ENCODE results near the gene NR1D1. TPM values are rescaled to one million over a fixed set of nuclear protein-coding genes. Genes with fewer than 3 reads are reported as not detected.

NR1D1 gene
- total RNA-seq, 1 experiment from 2014 or later = 2.0 TPM

DNA sequence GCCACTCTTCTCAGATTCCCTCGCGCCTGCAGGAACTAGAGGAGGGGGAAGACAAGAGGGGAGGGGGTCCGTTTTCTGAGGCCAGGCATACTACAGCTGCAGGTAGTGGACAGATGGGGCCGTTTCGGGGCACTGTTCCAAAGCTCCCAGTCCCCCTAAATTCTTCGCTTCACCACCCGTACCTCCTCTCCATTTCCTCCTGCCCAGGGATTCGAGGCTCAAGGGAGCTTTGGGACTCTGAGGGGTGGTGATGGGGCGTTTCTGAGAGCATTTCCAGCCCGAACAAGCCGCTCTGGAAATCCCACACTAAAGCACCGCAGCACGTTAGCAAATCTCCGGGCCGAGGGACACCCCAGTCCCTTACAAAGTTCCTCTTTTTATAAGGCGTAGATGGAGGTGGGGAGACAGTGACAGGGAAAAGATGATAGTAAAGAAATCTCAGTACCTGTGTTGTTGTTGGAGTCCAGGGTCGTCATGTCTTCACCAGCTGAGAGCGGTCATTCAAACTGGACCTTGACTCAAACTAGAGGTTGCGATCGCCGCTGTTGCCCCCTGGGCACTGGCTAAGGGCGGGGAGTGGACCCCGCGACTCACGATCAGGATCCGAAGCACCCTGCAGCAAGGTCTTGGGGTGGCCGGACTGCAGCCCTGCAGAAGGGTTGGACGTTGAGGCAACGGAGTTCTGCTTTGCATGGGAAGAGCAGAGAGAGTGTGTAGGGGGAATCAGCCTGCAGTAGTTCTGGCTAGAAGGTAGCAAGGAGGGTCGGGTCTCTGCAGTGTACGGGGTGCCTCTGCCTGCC, 570 bp downstream of the NR1D1 start:
- in situ Hi-C loops (cut with HindIII; ENCODE audit: low sequenced_read_pairs) = no loop called here
- no peak for DNase-seq (ENCODE audit: low spot score)

DNA sequence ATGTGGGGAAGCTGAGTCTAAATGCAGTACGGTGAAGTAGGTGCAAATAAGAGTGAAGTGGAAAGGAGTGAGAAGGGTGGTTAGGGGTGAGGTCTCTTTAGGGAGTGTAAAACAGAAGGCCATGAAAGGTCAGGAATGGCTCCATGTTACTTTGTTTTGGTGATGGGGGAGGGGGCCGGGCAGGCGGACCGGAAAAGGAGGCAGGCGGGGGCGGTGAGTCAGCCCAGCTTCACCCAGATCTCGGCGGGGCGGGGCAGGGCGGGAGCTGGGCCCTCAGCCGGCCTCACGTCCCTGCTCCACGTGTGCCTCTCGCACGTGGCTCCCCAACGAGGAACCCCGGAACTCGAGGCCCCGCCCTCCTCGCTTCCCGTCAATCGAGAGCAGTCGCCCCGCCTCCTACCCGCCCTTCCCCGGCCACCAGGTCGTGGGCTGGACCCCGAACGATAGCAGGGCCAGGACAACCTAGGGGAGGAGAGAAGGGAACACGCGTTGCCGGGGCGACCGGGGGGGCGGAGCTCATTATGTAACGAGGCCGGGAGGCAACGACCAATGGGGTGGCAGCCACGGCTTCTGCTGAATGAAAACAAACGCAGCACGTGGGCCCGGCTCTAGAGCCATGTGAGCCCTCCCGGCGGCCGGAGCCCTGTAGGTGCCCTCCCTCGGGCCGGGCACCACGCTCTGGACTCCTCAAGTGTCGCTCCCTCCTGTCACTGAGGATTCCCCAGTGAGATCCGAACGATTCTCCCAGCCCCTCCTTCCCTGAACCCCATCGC, 1.4 kb downstream of the NR1D1 start:
- in situ Hi-C loops (cut with HindIII; ENCODE audit: low sequenced_read_pairs) = no loop called here

DNA sequence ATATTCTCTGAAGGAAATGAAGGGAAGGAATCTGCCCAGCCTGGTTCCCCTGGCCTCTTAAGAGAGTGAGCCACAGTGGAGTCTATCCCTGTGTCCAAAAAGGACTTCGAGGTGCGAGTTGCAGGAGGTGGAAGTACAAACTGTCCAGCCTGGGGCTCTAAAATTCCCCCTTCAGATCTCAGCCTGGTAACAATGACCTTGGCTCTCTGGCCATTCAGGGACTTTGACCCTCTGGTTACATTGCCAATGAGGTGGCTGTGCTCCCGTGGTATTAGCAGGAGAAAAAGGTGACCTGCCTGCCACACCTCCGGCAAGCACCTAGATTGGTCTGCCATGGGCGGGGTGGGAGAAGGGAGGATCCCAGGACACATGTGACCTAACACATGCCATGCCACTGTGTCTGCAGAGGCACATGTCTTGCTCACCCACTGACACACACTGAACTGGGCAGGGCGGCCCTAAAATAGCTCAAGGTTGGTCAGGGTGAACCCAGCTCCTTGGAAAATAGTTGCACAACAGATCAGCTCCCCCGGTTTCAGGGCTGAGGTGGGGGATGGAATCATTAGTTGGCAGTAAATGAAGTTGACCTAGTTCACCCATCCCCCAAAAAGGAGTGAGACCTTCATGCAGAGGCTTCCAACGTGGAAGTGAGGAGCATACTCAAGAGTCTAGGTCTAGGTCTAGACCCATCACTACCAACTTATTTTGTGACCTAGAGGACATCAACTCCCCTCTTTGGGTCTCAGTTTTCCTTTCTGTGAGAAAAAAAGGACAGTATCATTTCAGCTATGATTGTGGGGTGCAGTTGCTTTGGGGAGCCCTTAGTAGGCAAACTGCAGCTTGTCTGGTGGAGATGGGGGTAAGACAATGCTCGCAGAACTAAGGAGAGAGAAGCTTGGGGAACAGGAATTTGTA, 2.2 kb downstream of the NR1D1 start:
- in situ Hi-C loops (cut with HindIII; ENCODE audit: low sequenced_read_pairs) = no loop called here
- peak; percentile 58 for DNase-seq (ENCODE audit: low spot score)

More for the DNA sequence above, 1.4 kb downstream of the NR1D1 start:
- DNase-seq (ENCODE audit: low spot score) = peak; percentile 99

DNA sequence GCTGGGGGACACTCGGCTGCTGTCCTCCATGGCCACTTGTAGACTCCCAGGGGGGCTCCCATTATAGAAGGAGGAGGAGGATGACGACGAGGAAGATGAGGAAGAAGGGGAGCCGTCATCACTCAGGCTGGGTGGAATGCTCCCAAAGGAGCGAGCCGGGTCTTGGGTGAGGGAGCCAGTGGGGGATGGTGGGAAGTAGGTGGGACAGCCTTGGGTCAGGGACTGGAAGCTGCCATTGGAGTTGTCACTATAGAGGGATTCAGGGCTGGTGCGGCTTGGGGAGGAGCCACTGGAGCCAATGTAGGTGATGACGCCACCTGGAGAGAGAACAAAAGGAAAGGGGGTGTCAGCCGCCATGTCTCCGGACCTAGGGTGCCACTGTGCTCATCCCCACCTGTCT, 3.3 kb downstream of the NR1D1 start:
- in situ Hi-C loops (cut with HindIII; ENCODE audit: low sequenced_read_pairs) = no loop called here
- DNase-seq (ENCODE audit: low spot score) = no peak

DNA sequence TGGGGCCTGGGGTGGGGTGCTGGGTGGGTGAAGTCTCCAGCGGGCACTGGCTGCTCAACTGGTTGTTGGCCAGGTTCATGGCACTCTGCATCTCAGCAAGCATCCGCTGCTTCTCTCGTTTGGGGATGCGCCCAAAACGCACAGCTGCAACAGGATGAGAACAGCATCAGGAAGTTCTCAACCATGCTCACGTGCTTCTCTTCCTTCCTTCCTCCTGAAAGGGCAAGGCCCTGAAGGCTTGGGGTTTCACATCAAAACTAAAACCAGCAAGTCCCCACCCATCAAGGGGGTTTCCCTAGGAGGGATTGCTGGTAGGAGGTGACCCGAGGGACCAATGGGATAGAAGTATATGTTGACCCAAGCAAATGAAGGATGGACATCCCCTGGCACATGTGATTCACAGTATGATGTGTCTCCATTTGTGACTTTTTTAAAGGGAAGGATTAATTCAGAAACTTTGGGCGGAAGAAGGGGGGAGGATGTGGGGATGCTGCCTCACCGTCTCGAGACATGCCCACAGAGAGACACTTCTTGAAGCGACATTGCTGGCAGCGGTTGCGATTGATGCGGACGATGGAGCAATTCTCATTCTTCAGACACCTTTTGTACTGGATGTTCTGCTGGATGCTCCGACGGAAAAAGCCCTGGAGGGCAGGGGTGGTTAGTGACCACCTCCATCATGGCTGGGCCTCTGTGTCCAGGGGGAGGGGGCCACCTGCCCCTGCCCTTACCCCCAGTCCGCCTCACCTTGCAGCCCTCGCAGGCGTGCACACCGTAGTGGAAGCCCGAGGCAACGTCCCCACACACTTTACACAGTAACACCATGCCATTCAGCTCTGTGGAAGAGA, 4.2 kb downstream of the NR1D1 start:
- in situ Hi-C loops (cut with HindIII; ENCODE audit: low sequenced_read_pairs) = no loop called here
- DNase-seq (ENCODE audit: low spot score) = no peak

DNA sequence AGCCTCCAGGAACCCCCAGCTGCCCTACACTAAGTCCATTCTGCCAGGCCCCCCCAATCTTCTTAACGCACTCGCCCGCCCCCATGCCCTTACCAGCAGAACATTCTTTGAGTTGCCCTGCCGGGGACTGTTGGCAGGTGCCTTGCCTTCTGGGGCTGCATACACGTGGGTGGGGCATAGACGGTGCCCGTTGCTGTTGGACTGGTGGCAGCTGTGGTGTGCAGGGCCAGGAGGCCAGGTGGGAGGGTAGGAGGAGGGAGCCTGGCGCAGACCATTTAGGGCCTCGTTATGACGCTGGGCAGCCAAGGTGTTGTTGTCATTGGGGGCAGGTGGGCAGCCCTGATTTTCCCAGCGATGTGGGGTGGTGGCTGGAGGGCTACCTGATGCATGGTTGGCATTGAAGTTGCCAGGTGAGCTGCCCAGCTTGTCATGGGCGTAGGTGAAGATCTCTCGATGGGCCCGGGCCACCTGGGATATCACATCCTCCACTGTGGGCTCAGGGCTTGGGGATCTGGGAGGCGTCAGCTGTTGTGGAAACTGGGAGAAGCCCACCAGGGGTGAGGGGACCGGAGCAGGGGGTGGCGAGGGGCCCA, 4.9 kb downstream of the NR1D1 start:
- in situ Hi-C loops (cut with HindIII; ENCODE audit: low sequenced_read_pairs) = no loop called here
- DNase-seq (ENCODE audit: low spot score) = no peak

DNA sequence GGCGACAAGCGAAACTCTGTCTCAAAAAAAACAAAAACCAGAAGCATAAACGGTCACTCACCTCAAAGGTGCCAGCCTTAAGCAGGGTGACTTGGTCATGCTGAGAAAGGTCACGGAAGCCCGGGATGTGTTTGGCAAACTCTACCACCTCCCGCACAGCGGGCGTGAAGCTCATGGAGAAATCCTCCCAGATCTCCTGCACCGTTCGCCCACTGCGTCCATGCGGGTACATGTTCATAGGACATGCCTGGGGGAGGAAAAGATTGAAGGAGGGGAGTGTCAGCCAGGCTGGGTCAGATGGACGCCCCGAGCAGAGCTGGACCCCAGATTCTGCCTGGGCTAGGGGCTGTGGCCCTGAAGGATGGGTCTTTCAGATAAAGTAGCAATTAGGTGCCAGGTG, 5.5 kb downstream of the NR1D1 start:
- in situ Hi-C loops (cut with HindIII; ENCODE audit: low sequenced_read_pairs) = no loop called here
- DNase-seq (ENCODE audit: low spot score) = no peak

DNA sequence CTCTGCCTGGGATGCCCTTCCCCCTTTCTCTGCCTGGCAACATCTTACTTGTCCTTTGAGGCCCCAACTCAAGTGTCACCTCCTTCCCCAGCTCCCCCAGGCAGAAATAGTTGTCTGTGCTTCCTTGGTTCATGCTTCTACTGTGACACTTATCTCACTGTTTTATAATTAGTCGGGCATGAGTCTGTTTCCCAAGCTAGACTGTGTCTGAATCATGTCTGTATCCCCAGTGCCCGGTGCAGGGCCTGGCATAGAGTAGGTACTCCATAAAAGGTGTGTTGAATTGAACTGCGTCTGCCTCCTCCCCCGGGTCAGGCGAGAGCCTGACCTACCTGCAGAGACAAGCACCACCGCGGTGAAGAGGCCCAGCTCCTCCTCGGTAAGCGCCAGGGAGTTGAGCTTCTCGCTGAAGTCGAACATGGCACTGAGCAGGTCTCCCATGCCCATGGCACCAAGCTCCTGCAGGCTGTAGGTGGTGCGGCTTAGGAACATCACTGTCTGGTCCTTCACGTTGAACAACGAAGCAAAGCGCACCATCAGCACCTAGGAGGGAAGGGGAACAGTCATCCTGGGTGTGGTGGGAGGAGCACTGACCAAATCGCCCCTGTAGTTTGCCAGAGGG, 6.7 kb downstream of the NR1D1 start:
- in situ Hi-C loops (cut with HindIII; ENCODE audit: low sequenced_read_pairs) = no loop called here
- DNase-seq (ENCODE audit: low spot score) = peak; percentile 47

DNA sequence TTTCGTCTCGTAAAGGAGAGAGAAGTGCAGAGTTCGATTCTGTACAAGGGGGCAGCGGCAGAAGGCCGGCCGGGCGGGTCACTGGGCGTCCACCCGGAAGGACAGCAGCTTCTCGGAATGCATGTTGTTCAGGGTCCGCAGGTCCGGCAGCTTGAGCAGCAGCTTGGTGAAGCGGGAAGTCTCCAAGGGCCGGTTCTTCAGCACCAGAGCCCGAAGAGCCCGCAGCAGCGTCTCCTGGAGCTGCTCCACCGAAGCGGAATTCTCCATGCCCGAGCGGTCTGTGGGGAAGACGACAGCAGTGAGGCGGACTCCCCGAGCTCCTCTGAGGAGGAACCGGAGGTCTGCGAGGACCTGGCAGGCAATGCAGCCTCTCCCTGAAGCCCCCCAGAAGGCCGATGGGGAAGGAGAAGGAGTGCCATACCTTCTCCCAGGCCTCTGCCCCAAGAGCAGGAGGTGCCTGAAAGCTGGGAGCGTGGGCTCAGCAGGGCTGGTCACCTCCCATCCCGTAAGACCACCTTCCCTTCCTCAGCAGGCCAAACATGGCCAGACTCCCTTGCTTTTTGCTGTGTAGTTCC, 7.3 kb downstream of the NR1D1 start:
- peak; percentile 52 for DNase-seq (ENCODE audit: low spot score)
- in situ Hi-C loops (cut with HindIII; ENCODE audit: low sequenced_read_pairs) = no loop called here

DNA sequence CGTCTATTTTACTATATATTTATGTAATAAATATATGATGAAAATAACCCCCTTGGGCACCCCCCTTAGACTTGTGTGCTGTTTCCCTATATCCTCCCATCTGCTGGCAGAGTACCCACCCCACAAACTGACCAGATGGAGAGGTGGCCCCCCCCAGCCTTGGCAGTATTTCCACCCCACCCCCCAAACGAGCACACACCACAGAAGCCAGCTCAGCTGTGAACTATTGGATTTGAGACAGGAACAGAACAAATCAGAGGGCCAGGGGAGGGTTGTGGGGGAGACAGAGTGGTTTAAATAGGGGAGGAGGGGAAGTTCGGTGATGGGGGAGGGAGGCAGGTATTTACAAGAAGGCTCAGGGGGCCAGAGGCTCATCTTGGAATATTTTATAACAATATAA, 7.8 kb downstream of the NR1D1 start:
- in situ Hi-C loops (cut with HindIII; ENCODE audit: low sequenced_read_pairs) = no loop called here
- DNase-seq (ENCODE audit: low spot score) = peak; percentile 87

DNA sequence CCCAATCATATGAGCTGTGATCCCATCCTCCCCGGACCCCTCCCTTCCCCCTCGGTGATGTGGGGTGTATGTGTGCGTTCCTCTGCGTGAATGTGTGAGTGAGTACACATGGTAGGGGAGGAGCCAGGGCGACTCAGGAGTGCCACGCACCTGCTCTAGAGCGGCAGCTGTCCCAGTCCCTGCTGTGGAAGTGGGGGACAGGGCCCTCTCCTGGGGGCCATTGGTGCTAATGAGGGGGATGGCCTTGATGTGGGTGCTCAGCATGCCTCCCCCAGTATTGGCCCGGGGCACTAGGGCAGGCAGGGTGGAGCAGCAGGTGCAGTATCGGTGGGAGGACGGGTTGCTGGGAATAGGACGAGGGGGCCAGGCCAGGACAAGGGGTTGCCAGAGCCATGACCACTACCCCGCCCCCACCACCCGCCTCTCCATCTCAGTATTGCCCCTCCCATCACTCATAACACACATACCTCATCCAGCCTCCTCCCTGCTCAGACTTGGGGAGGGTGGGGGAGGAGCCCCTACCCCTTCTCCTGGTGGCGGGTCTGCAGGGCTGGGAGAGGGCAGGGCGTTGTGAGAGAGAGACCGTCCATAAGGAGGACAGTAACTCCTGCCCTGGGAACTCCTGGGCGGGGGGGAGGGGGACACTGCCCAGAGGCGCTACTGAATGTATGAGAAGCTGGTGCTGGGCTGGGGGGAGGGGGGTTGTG, 8.5 kb downstream of the NR1D1 start:
- in situ Hi-C loops (cut with HindIII; ENCODE audit: low sequenced_read_pairs) = no loop called here
- peak; percentile 56 for DNase-seq (ENCODE audit: low spot score)

DNA sequence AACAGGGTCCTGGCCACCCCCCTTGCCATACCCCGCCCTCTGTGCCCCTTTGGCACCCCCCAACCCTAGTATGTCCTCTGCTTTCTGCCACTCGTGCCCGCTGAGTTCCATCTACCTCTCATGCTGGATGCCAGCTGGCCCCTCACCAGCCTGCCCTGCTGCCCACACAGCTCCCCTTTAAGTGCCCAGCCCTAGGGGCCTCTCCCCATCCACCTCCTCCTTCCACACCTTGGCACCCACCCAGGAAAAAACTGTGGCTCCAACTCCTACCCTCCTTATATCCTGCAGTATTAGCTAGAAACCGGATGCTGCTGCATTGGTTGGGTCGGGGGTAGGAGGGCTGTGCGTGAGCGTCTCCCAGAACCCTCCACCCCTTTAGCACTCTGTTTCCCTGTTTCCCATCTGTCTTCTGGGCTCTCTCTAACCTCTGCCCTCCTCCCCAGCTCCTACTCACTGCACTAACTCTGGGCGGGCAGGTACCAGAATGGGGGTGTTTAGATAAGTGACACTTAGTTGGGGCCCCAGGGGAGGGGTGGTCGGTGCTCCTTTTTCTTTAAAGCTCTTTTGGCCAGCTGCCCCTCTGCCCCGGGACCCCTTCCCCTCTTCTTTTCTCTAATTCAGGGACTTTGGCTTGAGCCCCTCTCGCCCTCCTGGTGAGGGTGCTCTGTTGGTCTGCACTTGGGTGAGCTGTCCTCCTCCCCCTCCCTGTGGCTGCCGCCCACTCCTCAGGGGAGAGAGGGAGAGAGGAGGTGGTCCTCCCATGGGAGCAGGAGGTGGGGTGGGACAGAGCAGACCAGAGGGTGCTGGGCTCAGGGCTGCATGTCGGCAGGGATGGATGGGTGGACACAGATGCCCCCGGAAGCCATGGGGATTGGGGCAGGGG, 9.9 kb downstream of the NR1D1 start:
- no peak for DNase-seq (ENCODE audit: low spot score)
- in situ Hi-C loops (cut with HindIII; ENCODE audit: low sequenced_read_pairs) = no loop called here

DNA sequence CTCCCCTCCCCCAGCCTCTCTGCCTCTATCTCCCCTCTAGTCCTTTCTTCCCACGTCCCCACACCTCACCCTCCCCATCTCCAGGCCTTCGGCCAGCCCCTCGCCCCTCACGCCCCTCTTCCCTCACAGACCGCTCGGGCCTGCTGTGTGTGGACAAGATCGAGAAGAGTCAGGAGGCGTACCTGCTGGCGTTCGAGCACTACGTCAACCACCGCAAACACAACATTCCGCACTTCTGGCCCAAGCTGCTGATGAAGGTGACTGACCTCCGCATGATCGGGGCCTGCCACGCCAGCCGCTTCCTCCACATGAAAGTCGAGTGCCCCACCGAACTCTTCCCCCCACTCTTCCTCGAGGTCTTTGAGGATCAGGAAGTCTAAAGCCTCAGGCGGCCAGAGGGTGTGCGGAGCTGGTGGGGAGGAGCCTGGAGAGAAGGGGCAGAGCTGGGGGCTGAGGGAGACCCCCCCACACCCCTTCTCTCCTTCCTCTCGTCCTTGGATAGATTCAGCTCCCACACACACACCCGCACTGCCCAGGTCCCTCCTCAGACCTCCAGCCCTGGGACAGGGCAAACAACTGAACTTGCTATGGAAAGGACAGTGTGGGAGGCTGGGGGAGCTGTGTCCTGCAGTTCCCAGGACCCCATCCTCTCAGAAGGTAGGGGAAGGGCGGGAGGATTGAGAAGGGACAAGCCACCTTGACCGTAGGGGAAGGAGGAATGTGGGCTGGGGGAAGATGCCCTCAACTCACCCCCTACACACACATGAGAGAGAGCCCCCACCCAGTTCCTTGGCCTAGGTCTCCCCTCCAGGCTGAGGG, 11.1 kb downstream of the NR1D1 start:
- DNase-seq (ENCODE audit: low spot score) = no peak
- in situ Hi-C loops (cut with HindIII; ENCODE audit: low sequenced_read_pairs) = no loop called here

DNA sequence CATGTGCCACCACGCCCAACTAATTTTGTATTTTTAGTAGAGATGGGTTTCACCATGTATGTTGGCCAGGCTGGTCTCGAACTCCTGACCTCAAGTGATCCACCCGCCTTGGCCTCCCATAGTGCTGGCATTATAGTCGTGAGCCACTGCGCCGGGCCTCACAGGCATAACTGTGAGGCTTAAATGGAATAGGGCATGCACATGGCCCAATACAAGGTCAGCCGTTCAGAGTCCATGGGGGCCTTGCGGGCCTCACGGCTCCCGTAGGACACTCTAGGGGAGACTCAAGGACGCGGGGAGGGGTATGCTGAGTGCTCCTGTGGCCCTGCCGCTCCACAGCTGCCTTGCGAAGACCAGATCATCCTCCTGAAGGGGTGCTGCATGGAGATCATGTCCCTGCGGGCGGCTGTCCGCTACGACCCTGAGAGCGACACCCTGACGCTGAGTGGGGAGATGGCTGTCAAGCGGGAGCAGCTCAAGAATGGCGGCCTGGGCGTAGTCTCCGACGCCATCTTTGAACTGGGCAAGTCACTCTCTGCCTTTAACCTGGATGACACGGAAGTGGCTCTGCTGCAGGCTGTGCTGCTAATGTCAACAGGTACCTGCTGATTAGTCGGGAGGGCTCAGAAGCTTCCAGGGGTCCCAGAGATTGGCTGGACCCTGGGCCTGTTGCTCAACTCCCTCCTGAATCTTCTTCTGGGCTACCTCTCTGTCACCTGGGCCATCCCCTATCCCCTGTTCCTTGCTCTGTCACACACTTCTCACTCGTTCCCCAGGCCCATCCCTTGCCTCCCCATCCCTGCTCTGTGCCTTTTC, 12.3 kb downstream of the NR1D1 start:
- no peak for DNase-seq (ENCODE audit: low spot score)
- in situ Hi-C loops (cut with HindIII; ENCODE audit: low sequenced_read_pairs) = no loop called here
